Gastroesophageal sphincter (tissue), 4 donors: ENCODE results near the gene SLC22A12. TPM values are rescaled to one million over a fixed set of nuclear protein-coding genes. Genes with fewer than 3 reads are reported as not detected.

Experiments used
- ATAC-seq: fragments of 150-250 bp; one replicate; pipeline ENCODE4 v1.9.1; 2016; ENCODE audit warnings: mild to moderate bottlenecking, moderate library complexity
- H3K27ac ChIP-seq, 4 donors: fragments of 200-600 bp; sonication (generic) in 3 of 4; 1 replicate in 3 of 4; 2 replicates in 1 of 4; pipeline ENCODE4 v1.5.1; 2016 to 2019
- H3K27me3 ChIP-seq: fragments of 200-600 bp; sonication (generic); one replicate; pipeline ENCODE4 v1.5.1; 2019
- H3K36me3 ChIP-seq, 2 donors: fragments of 200-600 bp; sonication (generic); one replicate each; pipeline ENCODE4 v1.5.1; 2019; ENCODE audit warnings: control low read depth in 1 of 2
- H3K4me1 ChIP-seq, 3 donors: fragments of 200-600 bp; sonication (generic); 1 replicate in 2 of 3; 2 replicates in 1 of 3; pipeline ENCODE4 v1.5.1; 2016 to 2019; ENCODE audit warnings: control low read depth in 2 of 3
- H3K4me3 ChIP-seq, 2 donors: fragments of 200-600 bp; sonication (generic); one replicate each; pipeline ENCODE4 v1.5.1; 2019; ENCODE audit warnings: mild to moderate bottlenecking in 1 of 2, moderate library complexity in 1 of 2
- H3K9me3 ChIP-seq, 3 donors: fragments of 200-600 bp; sonication (generic); one replicate each; pipeline ENCODE4 v1.5.1; 2017 to 2019; ENCODE audit warnings: control low read depth in 2 of 3
- EP300 ChIP-seq: sonication (generic); formaldehyde crosslinking; IDR thresholded peaks from one replicate; pipeline ENCODE4 v1.6.1; 2017; ENCODE audit warnings: antibody characterized with exemption, mild to moderate bottlenecking
- POLR2A ChIP-seq, 2 donors: fragments of 450-650 bp; IDR thresholded peaks; one replicate each; pipeline ENCODE4 v1.6.1; 2017; ENCODE audit warnings: antibody characterized with exemption in 2 of 2, mild to moderate bottlenecking in 2 of 2, moderate library complexity in 1 of 2
- POLR2AphosphoS5 ChIP-seq: sonication (generic); formaldehyde crosslinking; IDR thresholded peaks from one replicate; pipeline ENCODE4 v1.6.1; 2017; ENCODE audit warnings: antibody characterized with exemption
- WGBS, 2 donors: methylation state at CpG; one replicate each; pipeline ENCODE4 v1.1.5; 2018; ENCODE audit warnings: low coverage in 1 of 2; 5-methylcytosine and 5-hydroxymethylcytosine counted together
- total RNA-seq, 4 donors: library from RNA; depleted of rRNA; stranded (reverse); fragments of >200 nt; gene quantifications; one replicate each; pipeline ENCODE4 v1.1.0, GENCODE V29; 2016
- TF ChIP-seq, protein P1 (sequence below), 4 experiments: fragments of 200-600 bp in 2 of 4; fragments of 450-650 bp in 2 of 4; sonication (generic) in 1 of 4; IDR thresholded peaks; one replicate each; pipeline ENCODE4 v1.5.1; 2017 to 2019; ENCODE audit warnings: antibody characterized with exemption in 4 of 4, mild to moderate bottlenecking in 2 of 4, moderate library complexity in 2 of 4

The SLC22A12 gene
- total RNA-seq, 4 donors from 2014 or later = not detected

DNA sequence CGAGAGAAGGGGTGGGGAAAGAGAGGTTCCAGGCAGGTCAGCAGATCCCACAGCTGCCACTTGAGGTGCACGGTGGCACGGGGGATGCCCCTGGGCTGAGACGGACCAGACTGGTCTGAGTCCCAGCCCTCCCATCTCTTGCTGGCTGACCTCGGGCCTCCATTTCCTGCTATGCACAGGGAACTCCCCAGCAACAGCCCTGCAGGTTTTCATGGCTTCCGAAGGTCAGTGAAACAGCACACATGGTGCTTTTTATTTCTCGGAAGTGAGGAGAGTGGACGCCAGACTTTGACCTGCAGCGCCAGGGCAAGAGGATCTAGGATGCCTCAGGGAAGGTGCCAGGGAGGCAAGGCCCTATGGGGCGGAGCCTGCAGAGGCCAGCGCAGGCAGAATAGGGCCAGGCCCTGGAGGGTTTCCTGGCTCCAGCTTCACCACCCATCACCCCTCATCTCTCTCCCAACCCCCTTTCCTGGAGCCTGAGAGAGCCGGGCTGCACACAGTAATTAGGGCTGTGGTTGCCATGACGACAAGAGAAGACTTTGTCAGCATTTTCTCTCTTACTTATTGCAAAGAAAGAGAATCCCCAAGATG, 29.5 kb downstream of the SLC22A12 start:
- Histone ChIP-seq H3K27ac (peak overlapping the region in 3 of 4 donors; percentile 42 to 48 (median 45)), H3K4me3 (no peak overlapping the region), H3K4me1 (peaks cover 0 to 25% (median 7%) of the 10 kb centered on the region in 3 donors), H3K9me3 (no peaks in the 10 kb centered on the region), H3K27me3 (no peaks in the 10 kb centered on the region), H3K36me3 (no peaks in the 10 kb centered on the region)
- WGBS, 2 donors = 20% methylated on average over 1 to 2 of the region's 13 CpGs
- peak; percentile 52 for ATAC-seq
- no peak for TF ChIP-seq EP300
- TF ChIP-seq POLR2A (IDR thresholded peaks at IDR 0.05) = no peak
- no peak for TF ChIP-seq POLR2AphosphoS5
- TF ChIP-seq, protein P1, sequence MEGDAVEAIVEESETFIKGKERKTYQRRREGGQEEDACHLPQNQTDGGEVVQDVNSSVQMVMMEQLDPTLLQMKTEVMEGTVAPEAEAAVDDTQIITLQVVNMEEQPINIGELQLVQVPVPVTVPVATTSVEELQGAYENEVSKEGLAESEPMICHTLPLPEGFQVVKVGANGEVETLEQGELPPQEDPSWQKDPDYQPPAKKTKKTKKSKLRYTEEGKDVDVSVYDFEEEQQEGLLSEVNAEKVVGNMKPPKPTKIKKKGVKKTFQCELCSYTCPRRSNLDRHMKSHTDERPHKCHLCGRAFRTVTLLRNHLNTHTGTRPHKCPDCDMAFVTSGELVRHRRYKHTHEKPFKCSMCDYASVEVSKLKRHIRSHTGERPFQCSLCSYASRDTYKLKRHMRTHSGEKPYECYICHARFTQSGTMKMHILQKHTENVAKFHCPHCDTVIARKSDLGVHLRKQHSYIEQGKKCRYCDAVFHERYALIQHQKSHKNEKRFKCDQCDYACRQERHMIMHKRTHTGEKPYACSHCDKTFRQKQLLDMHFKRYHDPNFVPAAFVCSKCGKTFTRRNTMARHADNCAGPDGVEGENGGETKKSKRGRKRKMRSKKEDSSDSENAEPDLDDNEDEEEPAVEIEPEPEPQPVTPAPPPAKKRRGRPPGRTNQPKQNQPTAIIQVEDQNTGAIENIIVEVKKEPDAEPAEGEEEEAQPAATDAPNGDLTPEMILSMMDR (IDR thresholded peaks at IDR 0.05) = no peak

DNA sequence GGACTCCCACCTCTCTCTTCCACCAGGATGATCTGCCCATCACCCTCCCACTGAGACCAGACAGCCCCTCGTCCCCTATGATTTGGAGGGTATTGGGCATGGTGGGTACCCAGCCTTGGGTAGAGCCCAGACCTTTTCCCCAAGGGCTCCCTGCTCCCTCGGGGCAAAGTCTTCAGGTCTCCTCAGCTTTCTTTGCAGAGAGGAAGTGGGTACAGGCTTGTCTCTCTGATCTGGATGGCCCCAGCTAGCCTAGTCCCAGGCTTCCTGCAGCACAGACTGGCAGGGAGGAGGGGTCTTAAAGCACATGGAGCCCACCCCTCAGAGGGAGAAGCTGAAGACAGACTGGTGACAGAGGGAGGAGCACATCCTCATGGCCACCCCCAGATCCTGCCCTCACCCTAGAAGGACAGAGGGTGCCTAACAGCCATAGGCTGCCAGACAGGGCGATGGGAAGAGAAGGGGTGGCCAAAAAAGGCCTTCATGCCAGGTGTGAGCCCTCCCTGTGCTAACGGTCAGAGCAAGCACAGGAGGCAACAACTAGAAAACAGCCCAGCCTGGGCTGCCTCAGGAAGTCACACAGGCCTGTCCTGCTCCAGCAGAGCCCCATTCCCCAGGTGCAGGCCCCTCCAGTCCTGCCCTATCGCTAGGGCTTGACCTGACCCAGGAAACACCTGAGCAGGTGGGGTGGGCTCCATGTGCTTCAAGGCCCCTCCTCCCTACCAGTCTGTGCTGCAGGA, 30.4 kb downstream of the SLC22A12 start:
- H3K4me1 ChIP-seq = peaks cover 0 to 25% (median 7%) of the 10 kb centered on the region in 3 donors
- peak overlapping the region in 1 of 4 donors; percentile 48 for H3K27ac ChIP-seq
- H3K36me3 ChIP-seq = no peaks in the 10 kb centered on the region
- 80% methylated on average over 1 of the region's 5 CpGs; no CpG with 5 or more reads in 1 of the 2 donors for WGBS, 2 donors
- H3K4me3 ChIP-seq = no peak overlapping the region
- no peaks in the 10 kb centered on the region for H3K27me3 ChIP-seq
- no peak for ATAC-seq
- H3K9me3 ChIP-seq = no peaks in the 10 kb centered on the region
- no peak for TF ChIP-seq POLR2A (IDR thresholded peaks at IDR 0.05)
- TF ChIP-seq, protein P1 (IDR thresholded peaks at IDR 0.05) = no peak
- no peak for TF ChIP-seq POLR2AphosphoS5
- no peak for TF ChIP-seq EP300

DNA sequence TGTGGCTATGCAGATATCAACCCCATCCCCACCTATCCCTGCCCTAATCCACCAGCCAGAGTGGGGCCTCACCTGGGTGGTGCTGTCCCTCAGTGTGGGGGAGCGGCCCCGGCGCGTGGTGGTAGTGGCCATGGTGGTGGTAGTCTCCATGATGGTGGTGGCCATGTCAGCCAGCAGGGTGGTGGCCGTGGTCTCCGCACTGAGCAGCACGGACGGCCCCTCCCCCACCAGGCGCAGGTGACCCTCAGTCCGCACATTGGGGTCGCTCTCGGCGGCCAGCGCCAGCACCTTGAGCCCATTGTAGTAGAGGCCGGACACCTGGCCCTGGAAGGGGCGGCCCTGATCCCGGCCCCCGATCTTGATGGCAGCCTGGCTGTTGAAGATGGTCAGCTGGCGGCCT, 31.7 kb downstream of the SLC22A12 start:
- WGBS, 2 donors = no CpG with 5 or more reads among the region's 19 CpGs

DNA sequence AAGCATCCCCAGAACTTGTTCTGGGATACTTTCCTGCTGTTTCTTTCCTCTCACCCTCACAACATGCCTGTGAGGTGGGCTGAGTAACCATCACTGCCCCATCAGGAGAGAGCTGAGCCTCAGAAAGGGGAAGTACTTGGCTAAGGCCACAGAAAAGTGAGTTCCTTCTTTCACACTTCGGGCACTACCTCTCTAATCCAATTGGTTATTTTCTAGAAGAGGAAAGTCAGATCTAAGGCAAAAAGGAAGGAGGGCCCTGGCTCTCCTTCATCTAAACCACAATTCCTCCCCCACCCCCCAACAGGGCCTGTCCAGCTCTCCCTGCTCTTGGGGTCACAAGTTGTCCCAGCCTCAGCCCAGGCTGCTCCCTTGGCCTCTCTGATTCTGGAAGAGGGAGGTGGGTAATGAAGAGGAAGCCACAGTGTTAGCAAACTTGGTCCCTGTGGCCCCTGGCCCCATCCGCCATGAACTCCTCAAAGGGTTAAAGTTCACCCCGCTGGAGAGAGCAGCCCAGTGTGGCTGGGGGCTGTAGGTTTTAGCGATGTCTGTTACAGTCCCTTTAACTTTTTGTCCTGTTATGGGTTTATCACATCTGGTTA, 34.0 kb downstream of the SLC22A12 start:
- TF ChIP-seq POLR2AphosphoS5 = no peak
- no peak for TF ChIP-seq EP300
- TF ChIP-seq, protein P1 (IDR thresholded peaks at IDR 0.05) = no peak
- TF ChIP-seq POLR2A (IDR thresholded peaks at IDR 0.05) = no peak
- Histone ChIP-seq H3K27me3 (no peaks in the 10 kb centered on the region), H3K36me3 (no peaks in the 10 kb centered on the region), H3K9me3 (no peaks in the 10 kb centered on the region), H3K4me3 (no peak overlapping the region), H3K4me1 (peaks cover 0 to 21% (median 6%) of the 10 kb centered on the region in 3 donors), H3K27ac (no peak overlapping the region)
- 85% methylated on average over 4 of the region's 4 CpGs; no CpG with 5 or more reads in 1 of the 2 donors for WGBS, 2 donors
- ATAC-seq = no peak

More for the DNA sequence above, 31.7 kb downstream of the SLC22A12 start:
- Histone ChIP-seq H3K27me3 (no peaks in the 10 kb centered on the region), H3K4me3 (no peak overlapping the region), H3K36me3 (no peaks in the 10 kb centered on the region), H3K9me3 (no peaks in the 10 kb centered on the region), H3K4me1 (peaks cover 0 to 25% (median 7%) of the 10 kb centered on the region in 3 donors), H3K27ac (no peak overlapping the region)
- ATAC-seq = no peak
- no peak for TF ChIP-seq POLR2A (IDR thresholded peaks at IDR 0.05)
- TF ChIP-seq, protein P1 (IDR thresholded peaks at IDR 0.05) = no peak
- no peak for TF ChIP-seq POLR2AphosphoS5
- no peak for TF ChIP-seq EP300
